Lower leg skin (tissue), 4 donors: ENCODE measurements around the gene VWA8. TPM values are rescaled to one million over a fixed set of nuclear protein-coding genes. Genes with fewer than 3 reads are reported as not detected.
"Not testable (repeated sequence)": the region's sequence is repeated elsewhere in the genome, so short reads cannot be mapped to it uniquely, and the experiment has no call there.

Experiments used
- DNase-seq, 2 donors: peaks; one replicate each; pipeline ENCODE4 v3.0.0-alpha.2; 2019; ENCODE audit warnings: low spot score in 2 of 2
- H3K4me3 ChIP-seq: fragments of 200-600 bp; sonication (generic); 2 replicates; pipeline ENCODE4 v1.5.1; 2017; ENCODE audit warnings: mild to moderate bottlenecking, low read depth; ENCODE audit not compliant: poor library complexity, severe bottlenecking
- POLR2A ChIP-seq, 2 donors: fragments of 450-650 bp; IDR thresholded peaks; one replicate each; pipeline ENCODE4 v1.6.1; 2016 to 2017; ENCODE audit warnings: antibody characterized with exemption in 2 of 2, mild to moderate bottlenecking in 1 of 2, moderate library complexity in 1 of 2
- WGBS, 2 donors: methylation state at CpG; one replicate each; pipeline ENCODE4 v1.1.5; 2018; 5-methylcytosine and 5-hydroxymethylcytosine counted together
- intact Hi-C: fragments of 100-400 bp; cut with DNase I; formaldehyde crosslinking; loops from one replicate; pipeline ENCODE4 v1.15.0; 2023; ENCODE audit warnings: low total_unique reads
- total RNA-seq, 4 donors: library from RNA; depleted of rRNA; stranded (reverse); fragments of >200 nt; gene quantifications; one replicate each; pipeline ENCODE4 v1.1.0, GENCODE V29; 2016
- TF ChIP-seq, protein P1 (sequence below), 3 donors: fragments of 450-650 bp; IDR thresholded peaks; one replicate each; pipeline ENCODE4 v1.5.1; 2016; ENCODE audit warnings: antibody characterized with exemption in 3 of 3, mild to moderate bottlenecking in 3 of 3, moderate library complexity in 2 of 3

The VWA8 gene
- total RNA-seq, 4 donors from 2014 or later = 11.8 to 22.0 (median 15.1) TPM

DNA sequence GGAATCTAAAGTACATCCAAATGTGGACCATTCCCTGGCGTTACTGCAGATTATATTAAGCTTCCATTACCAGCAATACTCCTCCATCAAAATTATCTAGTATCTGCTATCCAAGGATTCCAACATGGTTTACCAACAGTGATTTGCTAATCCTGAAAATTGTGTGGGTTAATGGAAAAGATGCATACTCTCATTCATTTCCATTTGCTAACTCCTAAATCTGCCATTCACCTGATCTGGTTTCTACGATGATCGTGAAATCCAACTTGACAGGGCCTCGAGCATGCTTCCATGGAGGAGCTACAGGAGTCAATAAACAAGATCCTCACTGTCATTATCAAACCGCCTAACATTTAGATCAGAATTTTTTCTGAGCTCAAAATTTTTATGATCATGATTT, 382.5 kb downstream of the VWA8 start:
- TF ChIP-seq POLR2A (IDR thresholded peaks at IDR 0.05) = no peak
- TF ChIP-seq, protein P1, sequence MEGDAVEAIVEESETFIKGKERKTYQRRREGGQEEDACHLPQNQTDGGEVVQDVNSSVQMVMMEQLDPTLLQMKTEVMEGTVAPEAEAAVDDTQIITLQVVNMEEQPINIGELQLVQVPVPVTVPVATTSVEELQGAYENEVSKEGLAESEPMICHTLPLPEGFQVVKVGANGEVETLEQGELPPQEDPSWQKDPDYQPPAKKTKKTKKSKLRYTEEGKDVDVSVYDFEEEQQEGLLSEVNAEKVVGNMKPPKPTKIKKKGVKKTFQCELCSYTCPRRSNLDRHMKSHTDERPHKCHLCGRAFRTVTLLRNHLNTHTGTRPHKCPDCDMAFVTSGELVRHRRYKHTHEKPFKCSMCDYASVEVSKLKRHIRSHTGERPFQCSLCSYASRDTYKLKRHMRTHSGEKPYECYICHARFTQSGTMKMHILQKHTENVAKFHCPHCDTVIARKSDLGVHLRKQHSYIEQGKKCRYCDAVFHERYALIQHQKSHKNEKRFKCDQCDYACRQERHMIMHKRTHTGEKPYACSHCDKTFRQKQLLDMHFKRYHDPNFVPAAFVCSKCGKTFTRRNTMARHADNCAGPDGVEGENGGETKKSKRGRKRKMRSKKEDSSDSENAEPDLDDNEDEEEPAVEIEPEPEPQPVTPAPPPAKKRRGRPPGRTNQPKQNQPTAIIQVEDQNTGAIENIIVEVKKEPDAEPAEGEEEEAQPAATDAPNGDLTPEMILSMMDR (IDR thresholded peaks at IDR 0.05) = no peak
- intact Hi-C loops = no loop called here
- 90 to 92% methylated on average over 5 of the region's 5 CpGs for WGBS, 2 donors
- no peak overlapping the region for H3K4me3 ChIP-seq
- DNase-seq = no peak

DNA sequence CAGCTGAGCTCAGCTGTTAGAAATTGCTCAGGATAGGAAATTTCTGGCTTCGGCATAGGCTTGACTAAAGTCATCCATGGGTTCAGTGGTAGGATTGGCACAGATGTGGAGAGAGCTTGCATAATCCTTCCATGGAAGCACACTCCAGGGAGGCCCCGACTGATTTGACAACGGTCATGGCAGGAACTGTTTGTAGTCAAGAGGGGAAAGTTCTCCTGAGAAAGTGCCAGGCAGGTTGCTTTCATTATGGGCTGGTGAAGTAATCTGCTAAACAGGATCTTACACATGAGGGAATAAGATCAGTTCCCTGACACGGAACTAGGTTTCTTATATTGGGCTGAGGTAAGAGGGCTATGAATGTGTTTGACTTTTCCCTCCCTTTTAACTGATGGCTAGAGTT, 383.5 kb downstream of the VWA8 start:
- no peak for TF ChIP-seq POLR2A (IDR thresholded peaks at IDR 0.05)
- TF ChIP-seq, protein P1 (IDR thresholded peaks at IDR 0.05) = no peak
- peak; percentile 76 to 90 for DNase-seq
- no peak overlapping the region for H3K4me3 ChIP-seq
- intact Hi-C loops = no loop called here
- WGBS, 2 donors = 27 to 33% methylated on average over 4 of the region's 4 CpGs

DNA sequence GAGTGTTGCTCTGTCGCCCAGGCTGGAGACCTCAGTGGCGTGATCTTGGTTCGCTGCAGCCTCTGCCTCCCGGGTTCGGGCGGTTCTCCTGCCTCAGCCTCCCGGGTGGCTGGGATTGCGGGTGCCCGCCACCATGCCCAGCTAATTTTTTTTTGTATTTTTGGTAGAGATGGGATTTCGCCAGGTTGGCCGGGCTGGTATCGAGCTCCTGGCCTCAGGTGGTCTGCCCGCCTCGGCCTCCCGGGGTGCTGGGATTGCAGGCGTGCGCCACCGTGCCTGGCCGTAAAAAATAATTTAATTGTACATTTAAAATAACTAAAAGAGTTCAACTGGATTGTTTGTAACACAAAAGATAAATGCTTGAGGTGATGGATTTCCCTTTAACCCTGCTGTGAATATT, 387.3 kb downstream of the VWA8 start:
- 96 to 98% methylated on average over 19 of the region's 19 CpGs for WGBS, 2 donors
- H3K4me3 ChIP-seq, DNase-seq, intact Hi-C loops: not testable (repeated sequence)

DNA sequence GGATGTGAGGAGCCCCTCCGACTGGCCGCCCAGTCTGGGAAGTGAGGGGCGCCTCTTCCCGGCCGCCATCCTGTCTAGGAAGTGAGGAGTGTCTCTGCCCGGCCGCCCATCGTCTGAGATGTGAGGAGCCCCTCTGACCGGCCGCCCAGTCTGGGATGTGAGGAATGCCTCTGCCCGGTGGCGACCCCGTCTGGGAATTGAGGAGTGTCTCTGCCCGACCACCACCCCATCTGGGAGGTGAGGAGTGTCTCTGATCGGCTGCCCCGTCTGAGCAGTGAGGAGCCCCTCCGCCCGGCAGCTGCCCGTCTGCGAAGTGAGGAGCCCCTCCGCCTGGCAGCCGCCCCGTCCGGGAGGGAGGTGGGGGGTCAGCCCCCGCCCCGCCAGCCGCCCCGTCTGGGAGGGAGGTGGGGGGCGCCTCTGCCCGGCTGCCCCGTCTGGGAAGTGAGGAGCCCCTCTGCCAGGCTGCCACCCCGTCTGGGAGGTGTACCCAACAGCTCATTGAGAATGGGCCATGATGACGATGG, 389.0 kb downstream of the VWA8 start:
- DNase-seq, intact Hi-C loops, H3K4me3 ChIP-seq: not testable (repeated sequence)
- WGBS, 2 donors = 94 to 97% methylated on average over 22 to 33 of the region's 33 CpGs

DNA sequence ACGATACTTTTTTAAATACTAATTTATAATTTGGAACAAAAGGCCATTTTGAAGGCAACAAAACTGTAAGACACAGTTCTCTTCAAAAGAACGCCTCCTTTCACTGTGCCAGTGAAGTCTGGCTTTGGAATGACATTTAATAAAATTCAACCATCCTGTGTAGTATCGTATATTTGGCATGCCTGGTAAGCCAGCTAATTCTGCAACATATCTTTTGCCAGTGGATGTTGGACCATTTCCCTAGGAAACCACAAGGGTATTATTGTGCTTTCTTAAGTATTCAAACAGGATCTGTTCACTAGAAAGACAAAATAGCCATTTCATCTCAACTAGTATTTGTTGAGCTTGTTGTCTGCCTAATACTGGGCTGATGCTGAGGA, 391.9 kb downstream of the VWA8 start:
- TF ChIP-seq, protein P1 (IDR thresholded peaks at IDR 0.05) = no peak
- no peak for TF ChIP-seq POLR2A (IDR thresholded peaks at IDR 0.05)
- DNase-seq = no peak
- 48 to 52% methylated on average over 3 of the region's 3 CpGs for WGBS, 2 donors
- intact Hi-C loops = no loop called here
- H3K4me3 ChIP-seq = no peak overlapping the region

DNA sequence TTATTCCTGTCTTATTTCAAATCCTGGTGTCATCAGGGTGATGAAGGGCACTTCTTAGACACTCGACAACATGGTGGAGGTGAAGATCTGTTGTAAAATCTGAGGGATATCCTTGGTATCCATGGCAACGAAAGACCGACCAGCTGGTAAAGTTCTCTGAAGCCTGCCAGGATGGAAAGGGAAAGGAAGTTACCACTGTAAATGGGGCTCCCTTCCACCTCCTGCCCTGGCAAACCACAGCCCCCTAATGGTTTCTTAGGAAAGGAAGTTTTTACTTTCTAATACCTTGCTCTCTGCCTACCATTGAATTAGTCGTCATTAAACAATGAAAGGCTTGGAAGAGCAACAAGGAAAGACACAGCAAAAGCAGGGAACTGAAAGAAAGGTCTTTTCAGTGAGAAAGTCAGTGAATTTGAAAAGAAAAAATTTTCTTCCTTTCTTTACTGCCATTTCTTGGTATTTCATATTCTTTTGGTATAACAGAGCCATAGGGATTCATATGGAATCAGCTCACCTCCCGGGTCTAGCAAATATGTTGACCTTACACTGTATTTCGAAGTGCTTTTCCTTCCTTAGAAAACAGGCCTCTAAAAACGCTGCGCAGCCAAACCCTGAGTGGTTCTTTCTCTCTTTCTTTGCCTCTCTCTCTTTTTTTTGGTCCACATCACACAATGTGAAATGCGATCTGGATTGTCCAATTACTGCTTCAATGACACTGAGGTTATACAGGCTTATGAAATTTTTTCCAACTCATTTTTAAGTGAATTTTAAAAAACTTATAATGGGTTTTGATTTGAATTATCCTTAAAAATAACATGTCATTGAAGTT, 392.6 kb downstream of the VWA8 start:
- no peak for TF ChIP-seq POLR2A (IDR thresholded peaks at IDR 0.05)
- TF ChIP-seq, protein P1 (IDR thresholded peaks at IDR 0.05) = no peak
- intact Hi-C loops = no loop called here
- no peak overlapping the region for H3K4me3 ChIP-seq
- no peak for DNase-seq
- WGBS, 2 donors = 77 to 83% methylated on average over 9 of the region's 9 CpGs

DNA sequence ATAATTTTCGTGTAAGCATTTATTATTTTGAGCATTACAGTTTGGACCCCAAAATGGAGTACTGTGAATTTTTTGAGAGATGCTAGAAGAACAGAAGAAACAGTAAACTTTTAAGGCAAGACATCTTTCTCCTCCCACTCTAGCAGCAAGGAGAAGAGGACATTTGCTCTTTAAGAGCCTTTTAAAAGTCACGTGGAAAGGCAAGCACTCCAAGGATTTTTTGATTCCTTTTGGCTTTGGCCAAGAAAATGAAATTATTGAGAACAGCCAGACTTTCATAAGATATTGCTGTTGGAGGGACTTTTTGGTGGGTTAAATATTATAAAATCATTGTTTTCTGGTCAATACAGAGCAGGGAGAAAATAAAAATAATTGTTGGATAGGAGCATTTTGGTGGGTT, 393.5 kb downstream of the VWA8 start:
- no peak overlapping the region for H3K4me3 ChIP-seq
- 69 to 90% methylated on average over 2 of the region's 2 CpGs for WGBS, 2 donors
- intact Hi-C loops = no loop called here
- TF ChIP-seq, protein P1 (IDR thresholded peaks at IDR 0.05) = no peak
- no peak for TF ChIP-seq POLR2A (IDR thresholded peaks at IDR 0.05)
- no peak for DNase-seq
